HG03432 (cell line): ENCODE measurements around the gene CAMK2B.

Experiments
- ATAC-seq: cut with Tn5 transposase; IDR thresholded peaks from one replicate; pipeline ENCODE4 v1.9.1; 2021; ENCODE audit warnings: mild to moderate bottlenecking, moderate library complexity; ENCODE audit not compliant: unreplicated experiment

Gene CAMK2B

GRCh38 chr7:44232901-44233715 is 92.3 kb downstream of the CAMK2B start:
- ATAC-seq: no peak

- ATAC-seq: no peak
These were observed 93.0 kb downstream of the CAMK2B start for GRCh38 chr7:44232396-44232795.

- no peak for ATAC-seq
These were observed 94.3 kb downstream of the CAMK2B start for GRCh38 chr7:44231088-44231487.

GRCh38 chr7:44230286-44230685 is 95.1 kb downstream of the CAMK2B start:
- ATAC-seq: no peak

- ATAC-seq: no peak
These were observed 95.8 kb downstream of the CAMK2B start for GRCh38 chr7:44229546-44230105.

- ATAC-seq: no peak
These were observed 96.6 kb downstream of the CAMK2B start for GRCh38 chr7:44228571-44229350.

GRCh38 chr7:44227911-44228310 is 97.5 kb downstream of the CAMK2B start:
- ATAC-seq: no peak

GRCh38 chr7:44226396-44226753 is 99.0 kb downstream of the CAMK2B start:
- no peak for ATAC-seq

- ATAC-seq: no peak
These were observed 99.6 kb downstream of the CAMK2B start for GRCh38 chr7:44225566-44226395.

- no peak for ATAC-seq
These were observed 100.3 kb downstream of the CAMK2B start for GRCh38 chr7:44224974-44225565.

- ATAC-seq: no peak
These were observed 101.1 kb downstream of the CAMK2B start for GRCh38 chr7:44224080-44224973.

GRCh38 chr7:44223362-44224079 is 101.9 kb downstream of the CAMK2B start:
- ATAC-seq: no peak

GRCh38 chr7:44222776-44223261 is 102.6 kb downstream of the CAMK2B start:
- no peak for ATAC-seq

GRCh38 chr7:44222074-44222473 is 103.3 kb downstream of the CAMK2B start:
- ATAC-seq: no peak

GRCh38 chr7:44221231-44221791 is 104.1 kb downstream of the CAMK2B start:
- ATAC-seq: no peak

GRCh38 chr7:44220358-44221112 is 104.9 kb downstream of the CAMK2B start:
- ATAC-seq: no peak

- ATAC-seq: no peak
These were observed 105.4 kb downstream of the CAMK2B start for GRCh38 chr7:44220046-44220357.
